ENCODE data around the gene H6PD. TPM values are rescaled to one million over a fixed set of nuclear protein-coding genes. Genes with fewer than 3 reads are reported as not detected.

H6PD gene
- total and polyA plus RNA-seq, 9 of the 15 experiments (the other 6 are each of a cell fraction or from before 2014, with no cell fraction given), result 0.04 to 2.5 (median 0.95) TPM

- TF ChIP-seq HES1 (IDR thresholded peaks at IDR 0.05; ENCODE audit: low read depth) (no peak), CXXC5 (CRISPR knock-in tag; IDR thresholded peaks at IDR 0.05) (no peak), ZNF143 (CRISPR knock-in tag; IDR thresholded peaks at IDR 0.05) (no peak), NCOA6 (IDR thresholded peaks at IDR 0.05) (no peak), POU5F1 (IDR thresholded peaks at IDR 0.05; ENCODE audit: borderline replicate concordance, low read depth, low read length, partially characterized antibody) (no peak), ZNF551 (CRISPR knock-in tag; IDR thresholded peaks at IDR 0.05) (no peak), KLF1 (tag; IDR thresholded peaks at IDR 0.05) (no peak), NR2C1 (IDR thresholded peaks at IDR 0.05) (no peak), NR2C1 (tag; IDR thresholded peaks at IDR 0.05) (no peak), ZNF224 (CRISPR knock-in tag; IDR thresholded peaks at IDR 0.05) (no peak)
Observed at GRCh38 chr1:9256332-9256731, 21.8 kb downstream of the H6PD start (continued).

DNA sequence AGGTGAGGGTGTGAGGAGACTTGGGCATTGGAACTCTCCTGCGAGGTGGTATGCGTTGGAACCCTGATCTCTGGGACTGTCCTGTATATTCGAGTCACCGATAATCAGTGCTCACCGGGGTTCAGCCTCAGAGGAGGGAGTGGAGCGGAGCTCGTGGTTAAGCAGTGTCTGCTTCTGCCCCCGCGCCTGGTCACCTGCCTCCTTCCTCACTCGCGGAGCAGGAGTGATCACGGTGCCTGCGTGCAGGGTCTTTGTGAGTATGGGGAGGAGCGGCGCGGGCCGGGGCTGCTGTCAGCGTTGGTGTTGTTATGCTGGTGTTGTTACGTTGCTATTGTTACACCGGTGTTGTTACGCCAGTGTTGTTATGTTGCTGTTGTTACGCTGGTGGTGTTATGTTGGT lies 23.3 kb downstream of the H6PD start:
- H2AFZ ChIP-seq (ENCODE audit: low read depth, low read length), result no peak overlapping the region
- FAIRE-seq (no peak), ATAC-seq (no peak), DNase-seq (ENCODE audit: extremely low read depth in 1 of 4, low spot score in 3 of 4) (no peak)
- no TSS peak for BruUV-seq (replicated peaks)
- intact Hi-C loops (cut with micrococcal nuclease), result no loop called here
- H3K4me3 ChIP-seq, result no peak overlapping the region
- H4K20me1 ChIP-seq (replicated peaks; ENCODE audit: control insufficient read depth, insufficient read depth, low read length), result no peaks in the 10 kb centered on the region; the same call in 1 of the 2 replicates
- no peaks in the 10 kb centered on the region for H3K79me2 ChIP-seq (ENCODE audit: control insufficient read depth, insufficient read depth, low read length)
- no peaks in the 10 kb centered on the region for H3K36me3 ChIP-seq (ENCODE audit: control insufficient read depth, insufficient read depth, low read length)
- CTCF ChIA-PET (ENCODE audit: low intra/inter-chr PET ratio), result interaction anchor here (0.6 kb wide), 1 partner anchor 338 kb away, joined by 3 read pairs; no protein-coding TSS in a partner anchor
- WGBS (ENCODE audit: insufficient coverage, low coverage, missing lambda C conversion rate), result 54% methylated on average over 19 of the region's 22 CpGs
- H3K4me1 ChIP-seq (replicated peaks in 1 of 2; ENCODE audit: control insufficient read depth in 2 of 2, insufficient read depth in 2 of 2, low read length in 2 of 2), result no peaks in the 10 kb centered on the region; a peak in 1 of 5 replicates
- in situ Hi-C loops (cut with MboI), result no loop called here
- peaks cover 23% of the 10 kb centered on the region for H3K9me3 ChIP-seq (replicated peaks; ENCODE audit: control insufficient read depth, insufficient read depth, low read depth, low read length)
- H3K4me2 ChIP-seq (ENCODE audit: insufficient read depth, low read length), result no peak overlapping the region
- no peak overlapping the region for H3K9ac ChIP-seq (ENCODE audit: insufficient read depth in 1 of 2, low read depth in 2 of 2, low read length in 2 of 2)
- H3K27ac ChIP-seq (ENCODE audit: extremely low read depth, low read depth, low read length), result no peak overlapping the region
- POLR2A ChIA-PET, result interaction anchor here (0.6 to 1.1 kb wide), 2 partner anchors 14 to 153 kb away, joined by 4 to 5 read pairs; no protein-coding TSS in a partner anchor
- H3K27me3 ChIP-seq (ENCODE audit: control insufficient read depth in 2 of 2, insufficient read depth in 2 of 2, low read length in 2 of 2), result peaks cover 22 to 43% of the 10 kb centered on the region in 2 experiments
- H3K9me1 ChIP-seq (ENCODE audit: control insufficient read depth, insufficient read depth, low read length), result no peaks in the 10 kb centered on the region
- TF ChIP-seq, protein P1, sequence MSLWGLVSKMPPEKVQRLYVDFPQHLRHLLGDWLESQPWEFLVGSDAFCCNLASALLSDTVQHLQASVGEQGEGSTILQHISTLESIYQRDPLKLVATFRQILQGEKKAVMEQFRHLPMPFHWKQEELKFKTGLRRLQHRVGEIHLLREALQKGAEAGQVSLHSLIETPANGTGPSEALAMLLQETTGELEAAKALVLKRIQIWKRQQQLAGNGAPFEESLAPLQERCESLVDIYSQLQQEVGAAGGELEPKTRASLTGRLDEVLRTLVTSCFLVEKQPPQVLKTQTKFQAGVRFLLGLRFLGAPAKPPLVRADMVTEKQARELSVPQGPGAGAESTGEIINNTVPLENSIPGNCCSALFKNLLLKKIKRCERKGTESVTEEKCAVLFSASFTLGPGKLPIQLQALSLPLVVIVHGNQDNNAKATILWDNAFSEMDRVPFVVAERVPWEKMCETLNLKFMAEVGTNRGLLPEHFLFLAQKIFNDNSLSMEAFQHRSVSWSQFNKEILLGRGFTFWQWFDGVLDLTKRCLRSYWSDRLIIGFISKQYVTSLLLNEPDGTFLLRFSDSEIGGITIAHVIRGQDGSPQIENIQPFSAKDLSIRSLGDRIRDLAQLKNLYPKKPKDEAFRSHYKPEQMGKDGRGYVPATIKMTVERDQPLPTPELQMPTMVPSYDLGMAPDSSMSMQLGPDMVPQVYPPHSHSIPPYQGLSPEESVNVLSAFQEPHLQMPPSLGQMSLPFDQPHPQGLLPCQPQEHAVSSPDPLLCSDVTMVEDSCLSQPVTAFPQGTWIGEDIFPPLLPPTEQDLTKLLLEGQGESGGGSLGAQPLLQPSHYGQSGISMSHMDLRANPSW (CRISPR knock-in tag; IDR thresholded peaks at IDR 0.05), result no peak
- no peak for TF ChIP-seq ZKSCAN1 (IDR thresholded peaks at IDR 0.05; ENCODE audit: low read depth, low read length)
- TF ChIP-seq PREB (CRISPR knock-in tag; IDR thresholded peaks at IDR 0.05), result no peak
- TF ChIP-seq RFX7 (CRISPR knock-in tag; IDR thresholded peaks at IDR 0.05), result no peak
- TF ChIP-seq ARNT (IDR thresholded peaks at IDR 0.05), result no peak
- TF ChIP-seq HNRNPL (IDR thresholded peaks at IDR 0.05; ENCODE audit: low read depth, low read length), result no peak
- TF ChIP-seq NELFE (IDR thresholded peaks at IDR 0.05; ENCODE audit: insufficient read depth, insufficient read length), result no peak
- no peak for TF ChIP-seq ZNF3 (CRISPR knock-in tag; IDR thresholded peaks at IDR 0.05)
- no peak for TF ChIP-seq PTTG1 (tag; IDR thresholded peaks at IDR 0.05; ENCODE audit: low read depth)
